ENCODE results near the gene LRRC49.

Gene LRRC49

GRCh38 chr15:71051539-71051938 lies 158.9 kb downstream of the LRRC49 start:
- H3K27me3 ChIP-seq (ENCODE audit: insufficient read depth, low read length, poor library complexity) = no peaks in the 10 kb centered on the region
- DNase-seq = no peak
- no peak overlapping the region for H3K56ac ChIP-seq (ENCODE audit: low read length)
- no peak overlapping the region for H3K27ac ChIP-seq (ENCODE audit: low read depth, low read length)
- no peak overlapping the region for H3K9ac ChIP-seq (ENCODE audit: low read length)
- no peak overlapping the region for H4K8ac ChIP-seq (ENCODE audit: low read depth, low read length)
- H3K4me2 ChIP-seq (ENCODE audit: low read length) = no peak overlapping the region
- no peak overlapping the region for H3K18ac ChIP-seq (ENCODE audit: low read length)
- no peak overlapping the region for H3K4ac ChIP-seq (ENCODE audit: low read depth, low read length)
- H2BK120ac ChIP-seq (ENCODE audit: low read depth, low read length) = no peak overlapping the region
- H2AK5ac ChIP-seq (ENCODE audit: low read length) = no peak overlapping the region
- no peaks in the 10 kb centered on the region for H3K36me3 ChIP-seq (ENCODE audit: control insufficient read depth, insufficient read depth, low read length)
- H3K23ac ChIP-seq (ENCODE audit: low read length) = no peak overlapping the region
- H3K4me3 ChIP-seq (ENCODE audit: low read length) = no peak overlapping the region
- no CpG with 5 or more reads among the region's 1 CpG for WGBS (ENCODE audit: extremely low coverage, insufficient coverage, low lambda C conversion rate)
- H3K4me1 ChIP-seq (ENCODE audit: control insufficient read depth, low read depth, low read length) = no peaks in the 10 kb centered on the region
- no peaks in the 10 kb centered on the region for H3K79me1 ChIP-seq (ENCODE audit: low read length)
- no peak overlapping the region for H2BK5ac ChIP-seq (ENCODE audit: low read length)
- no peak overlapping the region for H2BK15ac ChIP-seq (replicated peaks; ENCODE audit: low read depth)
- no peak overlapping the region for H4K5ac ChIP-seq (ENCODE audit: low read length)
- no peaks in the 10 kb centered on the region for H3K79me2 ChIP-seq (ENCODE audit: control insufficient read depth, insufficient read depth, low read length)

GRCh38 chr15:71052356-71052755 lies 159.7 kb downstream of the LRRC49 start:
- no peak overlapping the region for H3K23ac ChIP-seq (ENCODE audit: low read length)
- H4K8ac ChIP-seq (ENCODE audit: low read depth, low read length) = no peak overlapping the region
- H2BK120ac ChIP-seq (ENCODE audit: low read depth, low read length) = no peak overlapping the region
- no peak overlapping the region for H2BK15ac ChIP-seq (replicated peaks; ENCODE audit: low read depth)
- H3K4me3 ChIP-seq (ENCODE audit: low read length) = no peak overlapping the region
- no peaks in the 10 kb centered on the region for H3K27me3 ChIP-seq (ENCODE audit: insufficient read depth, low read length, poor library complexity)
- no peak overlapping the region for H3K4ac ChIP-seq (ENCODE audit: low read depth, low read length)
- H3K4me2 ChIP-seq (ENCODE audit: low read length) = no peak overlapping the region
- H3K18ac ChIP-seq (ENCODE audit: low read length) = no peak overlapping the region
- no peaks in the 10 kb centered on the region for H3K4me1 ChIP-seq (ENCODE audit: control insufficient read depth, low read depth, low read length)
- H3K56ac ChIP-seq (ENCODE audit: low read length) = no peak overlapping the region
- H2AK5ac ChIP-seq (ENCODE audit: low read length) = no peak overlapping the region
- no peak overlapping the region for H4K5ac ChIP-seq (ENCODE audit: low read length)
- H2BK5ac ChIP-seq (ENCODE audit: low read length) = no peak overlapping the region
- H3K27ac ChIP-seq (ENCODE audit: low read depth, low read length) = no peak overlapping the region
- H3K79me2 ChIP-seq (ENCODE audit: control insufficient read depth, insufficient read depth, low read length) = no peaks in the 10 kb centered on the region
- H3K36me3 ChIP-seq (ENCODE audit: control insufficient read depth, insufficient read depth, low read length) = no peaks in the 10 kb centered on the region
- no CpG with 5 or more reads among the region's 2 CpGs for WGBS (ENCODE audit: extremely low coverage, insufficient coverage, low lambda C conversion rate)
- no peaks in the 10 kb centered on the region for H3K79me1 ChIP-seq (ENCODE audit: low read length)
- H3K9ac ChIP-seq (ENCODE audit: low read length) = no peak overlapping the region
- DNase-seq = no peak

GRCh38 chr15:71054286-71054952 lies 161.8 kb downstream of the LRRC49 start:
- DNase-seq = no peak
- no peak overlapping the region for H4K5ac ChIP-seq (ENCODE audit: low read length)
- no peak overlapping the region for H3K9ac ChIP-seq (ENCODE audit: low read length)
- H3K4ac ChIP-seq (ENCODE audit: low read depth, low read length) = no peak overlapping the region
- no peaks in the 10 kb centered on the region for H3K36me3 ChIP-seq (ENCODE audit: control insufficient read depth, insufficient read depth, low read length)
- no peak overlapping the region for H3K27ac ChIP-seq (ENCODE audit: low read depth, low read length)
- no peaks in the 10 kb centered on the region for H3K79me2 ChIP-seq (ENCODE audit: control insufficient read depth, insufficient read depth, low read length)
- H3K18ac ChIP-seq (ENCODE audit: low read length) = no peak overlapping the region
- H3K23ac ChIP-seq (ENCODE audit: low read length) = no peak overlapping the region
- no peak overlapping the region for H3K56ac ChIP-seq (ENCODE audit: low read length)
- WGBS (ENCODE audit: extremely low coverage, insufficient coverage, low lambda C conversion rate) = no CpG with 5 or more reads among the region's 2 CpGs
- H2BK120ac ChIP-seq (ENCODE audit: low read depth, low read length) = no peak overlapping the region
- no peaks in the 10 kb centered on the region for H3K4me1 ChIP-seq (ENCODE audit: control insufficient read depth, low read depth, low read length)
- no peak overlapping the region for H3K4me2 ChIP-seq (ENCODE audit: low read length)
- H2AK5ac ChIP-seq (ENCODE audit: low read length) = no peak overlapping the region
- no peaks in the 10 kb centered on the region for H3K27me3 ChIP-seq (ENCODE audit: insufficient read depth, low read length, poor library complexity)
- no peak overlapping the region for H2BK5ac ChIP-seq (ENCODE audit: low read length)
- no peak overlapping the region for H2BK15ac ChIP-seq (replicated peaks; ENCODE audit: low read depth)
- H3K79me1 ChIP-seq (ENCODE audit: low read length) = no peaks in the 10 kb centered on the region
- no peak overlapping the region for H4K8ac ChIP-seq (ENCODE audit: low read depth, low read length)
- no peak overlapping the region for H3K4me3 ChIP-seq (ENCODE audit: low read length)

GRCh38 chr15:71055461-71055860 lies 162.8 kb downstream of the LRRC49 start:
- H4K8ac ChIP-seq (ENCODE audit: low read depth, low read length) = no peak overlapping the region
- no peak overlapping the region for H3K56ac ChIP-seq (ENCODE audit: low read length)
- no peak for DNase-seq
- no peak overlapping the region for H3K4me2 ChIP-seq (ENCODE audit: low read length)
- no CpG with 5 or more reads among the region's 1 CpG for WGBS (ENCODE audit: extremely low coverage, insufficient coverage, low lambda C conversion rate)
- H3K18ac ChIP-seq (ENCODE audit: low read length) = no peak overlapping the region
- no peak overlapping the region for H2BK5ac ChIP-seq (ENCODE audit: low read length)
- H2BK15ac ChIP-seq (replicated peaks; ENCODE audit: low read depth) = no peak overlapping the region
- H3K9ac ChIP-seq (ENCODE audit: low read length) = no peak overlapping the region
- no peaks in the 10 kb centered on the region for H3K27me3 ChIP-seq (ENCODE audit: insufficient read depth, low read length, poor library complexity)
- H3K79me1 ChIP-seq (ENCODE audit: low read length) = no peaks in the 10 kb centered on the region
- H4K5ac ChIP-seq (ENCODE audit: low read length) = no peak overlapping the region
- H2AK5ac ChIP-seq (ENCODE audit: low read length) = no peak overlapping the region
- no peaks in the 10 kb centered on the region for H3K36me3 ChIP-seq (ENCODE audit: control insufficient read depth, insufficient read depth, low read length)
- H2BK120ac ChIP-seq (ENCODE audit: low read depth, low read length) = no peak overlapping the region
- no peak overlapping the region for H3K4me3 ChIP-seq (ENCODE audit: low read length)
- H3K79me2 ChIP-seq (ENCODE audit: control insufficient read depth, insufficient read depth, low read length) = no peaks in the 10 kb centered on the region
- H3K27ac ChIP-seq (ENCODE audit: low read depth, low read length) = no peak overlapping the region
- H3K4me1 ChIP-seq (ENCODE audit: control insufficient read depth, low read depth, low read length) = no peaks in the 10 kb centered on the region
- no peak overlapping the region for H3K23ac ChIP-seq (ENCODE audit: low read length)
- H3K4ac ChIP-seq (ENCODE audit: low read depth, low read length) = no peak overlapping the region

GRCh38 chr15:71056111-71056510 lies 163.5 kb downstream of the LRRC49 start:
- Histone ChIP-seq H3K4me2 (ENCODE audit: low read length) (no peak overlapping the region), H3K56ac (ENCODE audit: low read length) (no peak overlapping the region)
- DNase-seq = no peak

GRCh38 chr15:71057143-71057542 lies 164.5 kb downstream of the LRRC49 start:
- Histone ChIP-seq H3K9ac (ENCODE audit: low read length) (no peak overlapping the region), H3K27ac (ENCODE audit: low read depth, low read length) (no peak overlapping the region), H3K18ac (ENCODE audit: low read length) (no peak overlapping the region), H2BK5ac (ENCODE audit: low read length) (no peak overlapping the region), H3K79me1 (ENCODE audit: low read length) (no peaks in the 10 kb centered on the region), H3K4me1 (ENCODE audit: control insufficient read depth, low read depth, low read length) (no peaks in the 10 kb centered on the region), H3K23ac (ENCODE audit: low read length) (no peak overlapping the region), H4K5ac (ENCODE audit: low read length) (no peak overlapping the region), H2BK120ac (ENCODE audit: low read depth, low read length) (no peak overlapping the region), H3K56ac (ENCODE audit: low read length) (no peak overlapping the region), H2BK15ac (replicated peaks; ENCODE audit: low read depth) (no peak overlapping the region), H2AK5ac (ENCODE audit: low read length) (no peak overlapping the region), H3K36me3 (ENCODE audit: control insufficient read depth, insufficient read depth, low read length) (no peaks in the 10 kb centered on the region), H3K79me2 (ENCODE audit: control insufficient read depth, insufficient read depth, low read length) (no peaks in the 10 kb centered on the region), H3K4me2 (ENCODE audit: low read length) (no peak overlapping the region), H4K8ac (ENCODE audit: low read depth, low read length) (no peak overlapping the region), H3K4me3 (ENCODE audit: low read length) (no peak overlapping the region), H3K27me3 (ENCODE audit: insufficient read depth, low read length, poor library complexity) (no peaks in the 10 kb centered on the region), H3K4ac (ENCODE audit: low read depth, low read length) (no peak overlapping the region)
- DNase-seq = no peak

More at GRCh38 chr15:71056111-71056510, 163.5 kb downstream of the LRRC49 start:
- Histone ChIP-seq H3K23ac (ENCODE audit: low read length) (no peak overlapping the region), H3K79me2 (ENCODE audit: control insufficient read depth, insufficient read depth, low read length) (no peaks in the 10 kb centered on the region), H3K4ac (ENCODE audit: low read depth, low read length) (no peak overlapping the region), H3K79me1 (ENCODE audit: low read length) (no peaks in the 10 kb centered on the region), H3K18ac (ENCODE audit: low read length) (no peak overlapping the region), H4K5ac (ENCODE audit: low read length) (no peak overlapping the region), H3K27me3 (ENCODE audit: insufficient read depth, low read length, poor library complexity) (no peaks in the 10 kb centered on the region), H2AK5ac (ENCODE audit: low read length) (no peak overlapping the region), H2BK120ac (ENCODE audit: low read depth, low read length) (no peak overlapping the region), H2BK5ac (ENCODE audit: low read length) (no peak overlapping the region), H3K4me3 (ENCODE audit: low read length) (no peak overlapping the region), H4K8ac (ENCODE audit: low read depth, low read length) (no peak overlapping the region), H3K36me3 (ENCODE audit: control insufficient read depth, insufficient read depth, low read length) (no peaks in the 10 kb centered on the region), H2BK15ac (replicated peaks; ENCODE audit: low read depth) (no peak overlapping the region), H3K4me1 (ENCODE audit: control insufficient read depth, low read depth, low read length) (no peaks in the 10 kb centered on the region), H3K9ac (ENCODE audit: low read length) (no peak overlapping the region), H3K27ac (ENCODE audit: low read depth, low read length) (no peak overlapping the region)

Measured in mesendoderm (in vitro differentiated cells).